Liver (tissue), 9 donors: ENCODE data around the gene SETBP1. TPM values are rescaled to one million over a fixed set of nuclear protein-coding genes. Genes with fewer than 3 reads are reported as not detected.

Experiments used
- DNase-seq: peaks from one replicate; pipeline ENCODE4 v3.0.0-alpha.2; 2017; ENCODE audit warnings: low spot score
- H3K27ac ChIP-seq, 2 donors: one replicate each; pipeline ENCODE4 v1.7.0; 2013; ENCODE audit warnings: inconsistent platforms in 2 of 2, low read length in 2 of 2, control low read depth in 1 of 2, low read depth in 1 of 2, mild to moderate bottlenecking in 1 of 2
- H3K27me3 ChIP-seq, 4 donors: one replicate each; pipeline versions ENCODE4 v1.6.1 to v1.7.0; 2013; ENCODE audit warnings: low read length in 3 of 4, inconsistent platforms in 1 of 4, mild to moderate bottlenecking in 1 of 4, moderate library complexity in 1 of 4; ENCODE audit not compliant: control insufficient read depth in 4 of 4, insufficient read depth in 4 of 4
- H3K36me3 ChIP-seq, 4 donors: one replicate each; pipeline versions ENCODE4 v1.6.1 to v1.7.0; 2013; ENCODE audit warnings: low read length in 3 of 4, mild to moderate bottlenecking in 3 of 4, low read depth in 1 of 4, moderate library complexity in 1 of 4; ENCODE audit not compliant: control insufficient read depth in 4 of 4, insufficient read depth in 3 of 4
- H3K4me1 ChIP-seq, 4 donors: one replicate each; pipeline versions ENCODE4 v1.6.1 to v1.7.0; 2013; ENCODE audit warnings: low read length in 3 of 4, mild to moderate bottlenecking in 3 of 4, moderate library complexity in 1 of 4; ENCODE audit not compliant: control insufficient read depth in 4 of 4, insufficient read depth in 4 of 4
- H3K4me3 ChIP-seq, 3 donors: one replicate each; pipeline versions ENCODE4 v1.6.1 to v1.7.0; 2013; ENCODE audit warnings: low read length in 3 of 3, control low read depth in 1 of 3, low read depth in 1 of 3, mild to moderate bottlenecking in 1 of 3
- H3K9ac ChIP-seq, 2 donors: one replicate each; pipeline ENCODE4 v1.7.0; 2013; ENCODE audit warnings: low read length in 2 of 2, mild to moderate bottlenecking in 2 of 2, moderate library complexity in 2 of 2, control low read depth in 1 of 2, low read depth in 1 of 2
- H3K9me3 ChIP-seq, 4 donors: one replicate each; pipeline versions ENCODE4 v1.6.1 to v1.7.0; 2013; ENCODE audit warnings: low read length in 3 of 4; ENCODE audit not compliant: control insufficient read depth in 4 of 4
- ATF3 ChIP-seq: IDR thresholded peaks from 2 replicates; pipeline ENCODE4 v1.6.1; 2016; ENCODE audit warnings: antibody characterized with exemption
- CTCF ChIP-seq: fragments of 150-350 bp; IDR thresholded peaks from 2 replicates; pipeline ENCODE4 v1.5.1; 2017; ENCODE audit warnings: improper control_type of control experiment, low read depth, low read length; ENCODE audit not compliant: missing input control
- EGR1 ChIP-seq, 2 donors: IDR thresholded peaks; 2 replicates each; pipeline ENCODE4 v1.6.1; 2016 to 2018; ENCODE audit warnings: antibody characterized with exemption in 2 of 2, low read depth in 2 of 2
- FOXA1 ChIP-seq: IDR thresholded peaks from 2 replicates; pipeline ENCODE4 v1.6.1; 2016; ENCODE audit warnings: antibody characterized with exemption
- FOXA2 ChIP-seq: IDR thresholded peaks from 2 replicates; pipeline ENCODE4 v1.6.1; 2016; ENCODE audit warnings: antibody characterized with exemption
- GABPA ChIP-seq, 2 donors: IDR thresholded peaks in 1 of 2; conservative IDR thresholded peaks in 1 of 2; 2 replicates each; pipeline ENCODE4 v1.6.1; 2016; ENCODE audit warnings: antibody characterized with exemption in 2 of 2, mild to moderate bottlenecking in 1 of 2, moderate library complexity in 1 of 2
- HNF4A ChIP-seq, 2 donors: conservative IDR thresholded peaks; 2 replicates each; pipeline ENCODE4 v1.6.1; 2016; ENCODE audit warnings: antibody characterized with exemption in 2 of 2, mild to moderate bottlenecking in 2 of 2
- HNF4G ChIP-seq: IDR thresholded peaks from 2 replicates; pipeline ENCODE4 v1.6.1; 2016; ENCODE audit warnings: antibody characterized with exemption
- JUND ChIP-seq, 2 donors: IDR thresholded peaks; 2 replicates each; pipeline ENCODE4 v1.6.1; 2016; ENCODE audit warnings: antibody characterized with exemption in 2 of 2
- MAX ChIP-seq: IDR thresholded peaks from 2 replicates; pipeline ENCODE4 v1.6.1; 2016; ENCODE audit warnings: antibody characterized with exemption
- NR2F2 ChIP-seq: IDR thresholded peaks from 2 replicates; pipeline ENCODE4 v1.6.1; 2016; ENCODE audit warnings: antibody characterized with exemption
- RAD21 ChIP-seq, 2 donors: IDR thresholded peaks; 2 replicates each; pipeline ENCODE4 v1.6.1; 2016; ENCODE audit warnings: antibody characterized with exemption in 2 of 2, mild to moderate bottlenecking in 2 of 2
- REST ChIP-seq: IDR thresholded peaks from 2 replicates; pipeline ENCODE4 v1.6.1; 2016; ENCODE audit warnings: antibody characterized with exemption, mild to moderate bottlenecking
- RXRA ChIP-seq, 2 donors: IDR thresholded peaks; 2 replicates each; pipeline ENCODE4 v1.6.1; 2017 to 2018; ENCODE audit warnings: antibody characterized with exemption in 2 of 2, mild to moderate bottlenecking in 1 of 2
- SP1 ChIP-seq: IDR thresholded peaks from 2 replicates; pipeline ENCODE4 v1.6.1; 2018; ENCODE audit warnings: antibody characterized with exemption, mild to moderate bottlenecking
- TAF1 ChIP-seq: conservative IDR thresholded peaks from 2 replicates; pipeline ENCODE4 v1.6.1; 2016; ENCODE audit warnings: antibody characterized with exemption, mild to moderate bottlenecking
- YY1 ChIP-seq: IDR thresholded peaks from 2 replicates; pipeline ENCODE4 v1.6.1; 2016; ENCODE audit warnings: antibody characterized with exemption, mild to moderate bottlenecking
- ZBTB33 ChIP-seq: IDR thresholded peaks from 2 replicates; pipeline ENCODE4 v1.6.1; 2016; ENCODE audit warnings: antibody characterized with exemption
- polyA plus RNA-seq, 2 donors: library from polyadenylated mRNA; stranded (reverse) in 1 of 2; unstranded in 1 of 2; fragments of 200-250 nt in 1 of 2; fragments of >200 nt in 1 of 2; fragmentation: Nextera tagmentation in 1 of 2; extraction: Ambion mirVana in 1 of 2; gene quantifications; one replicate each; pipeline versions ENCODE4 v1.2.1 to v1.2.3, GENCODE V29; 2013 to 2015
- total RNA-seq, 2 donors: library from RNA; depleted of rRNA; stranded (reverse); fragments of >200 nt; gene quantifications; one replicate each; pipeline ENCODE4 v1.2.3, GENCODE V29; 2014
- donor health status: healthy.
- donor health status: healthy.
- donor health status: healthy.
- donor health status: healthy.
- donor health status: healthy.

The SETBP1 gene
- total and polyA plus RNA-seq, 4 donors, result 2.5 to 15.8 (median 4.7) TPM

- Histone ChIP-seq H3K27me3 (no peaks in the 10 kb centered on the region), H3K4me1 (no peaks in the 10 kb centered on the region), H3K4me3 (no peak overlapping the region), H3K9ac (no peak overlapping the region), H3K27ac (no peak overlapping the region), H3K9me3 (no peaks in the 10 kb centered on the region), H3K36me3 (no peaks in the 10 kb centered on the region)
- DNase-seq, result no peak
- no peak for TF ChIP-seq REST
- TF ChIP-seq FOXA2, result no peak
- TF ChIP-seq YY1, result no peak
- no peak for TF ChIP-seq SP1
- no peak for TF ChIP-seq NR2F2
- TF ChIP-seq HNF4G, result no peak
- TF ChIP-seq EGR1 (IDR thresholded peaks at IDR 0.05; ENCODE audit: low read depth in 2 of 2), result no peak
- no peak for TF ChIP-seq CTCF
- TF ChIP-seq FOXA1, result no peak
- no peak for TF ChIP-seq RXRA (IDR thresholded peaks at IDR 0.05)
- TF ChIP-seq JUND (IDR thresholded peaks at IDR 0.05), result no peak
- no peak for TF ChIP-seq GABPA (IDR thresholded peaks at IDR 0.05 in 1 of 2, conservative IDR thresholded peaks at IDR 0.05 in 1 of 2)
- no peak for TF ChIP-seq MAX
- TF ChIP-seq HNF4A (conservative IDR thresholded peaks at IDR 0.05), result no peak
- no peak for TF ChIP-seq RAD21 (IDR thresholded peaks at IDR 0.05)
- no peak for TF ChIP-seq ZBTB33
- no peak for TF ChIP-seq ATF3
- TF ChIP-seq TAF1, result no peak
Observed at GRCh38 chr18:44846450-44846849, 165.8 kb downstream of the SETBP1 start.
